ENCODE data around the gene FRYL. TPM values are rescaled to one million over a fixed set of nuclear protein-coding genes. Genes with fewer than 3 reads are reported as not detected.
"Not testable (repeated sequence)": the region's sequence is repeated elsewhere in the genome, so short reads cannot be mapped to it uniquely, and the experiment has no call there.

The FRYL gene
- total and polyA plus RNA-seq, 5 donors from 2014 or later, result 27.5 to 135 (median 34.0) TPM

DNA sequence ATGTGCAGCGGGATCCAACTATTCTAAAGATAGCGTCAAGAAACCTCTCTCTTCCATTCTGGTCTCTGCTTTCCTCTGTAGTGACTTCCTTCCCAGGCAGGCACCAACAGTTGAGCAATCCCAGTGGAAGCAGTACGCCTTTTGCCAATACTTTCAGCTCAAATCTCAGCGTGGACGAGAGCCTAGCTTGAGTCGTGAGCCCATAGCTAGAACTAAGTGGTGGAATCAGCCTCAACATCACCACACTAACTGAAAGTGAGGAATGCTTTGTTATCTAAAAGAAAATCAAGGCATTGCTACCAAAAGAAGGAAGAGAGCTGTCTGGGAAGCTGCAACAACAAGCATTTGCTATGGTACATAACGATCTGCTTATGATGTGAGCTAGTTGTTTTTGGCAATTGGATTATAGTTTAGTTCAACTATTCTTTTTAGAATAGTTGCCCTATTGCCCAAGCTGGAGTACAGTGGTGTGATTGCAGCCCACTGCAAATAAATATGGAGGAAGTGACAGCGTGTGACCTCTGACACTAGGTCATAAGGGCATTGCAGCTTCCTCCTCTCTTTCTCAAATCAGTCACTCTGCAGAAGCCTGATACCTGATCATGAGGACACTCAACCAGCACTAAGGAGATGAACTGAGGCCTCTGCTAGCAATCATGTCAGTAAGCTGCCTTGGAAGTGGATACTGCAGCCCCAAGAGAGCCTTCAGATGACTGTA, 24.7 kb upstream of the FRYL start:
- peak overlapping the region in 1 of 3 donors; percentile 44 for H3K27ac Mint-ChIP-seq
- H3K9me3 ChIP-seq (ENCODE audit: control insufficient read depth in 2 of 2, low read length in 2 of 2), result no peaks in the 10 kb centered on the region
- DNase-seq (no peak), ATAC-seq (ENCODE audit: low read depth in 2 of 2) (no peak)
- H3K36me3 Mint-ChIP-seq, result no peaks in the 10 kb centered on the region
- peaks cover 23% of the 10 kb centered on the region for H3K27me3 Mint-ChIP-seq
- no peaks in the 10 kb centered on the region for H3K4me1 ChIP-seq (ENCODE audit: control insufficient read depth, insufficient read depth, low read length, poor library complexity, severe bottlenecking)
- no peaks in the 10 kb centered on the region for H3K27me3 ChIP-seq (ENCODE audit: control insufficient read depth, insufficient read depth, low read length)
- H3K27ac ChIP-seq (ENCODE audit: insufficient read depth, low read length, poor library complexity, severe bottlenecking), result no peak overlapping the region
- no peak overlapping the region for H3K4me3 ChIP-seq (ENCODE audit: low read depth, low read length)
- peaks cover 0 to 3% (median 0%) of the 10 kb centered on the region in 7 donors for H3K9me3 Mint-ChIP-seq
- no peak overlapping the region for H3K4me3 Mint-ChIP-seq
- no peaks in the 10 kb centered on the region for H3K36me3 ChIP-seq (ENCODE audit: control insufficient read depth, insufficient read depth, low read length)
- H3K4me1 Mint-ChIP-seq, result peaks cover 0 to 5% (median under 1%) of the 10 kb centered on the region in 4 donors

GRCh38 chr4:48801016-48801715, 21.1 kb upstream of the FRYL start:
- ATAC-seq (ENCODE audit: low read depth in 2 of 2), result no peak
- Mint-ChIP-seq H3K27me3 (peaks cover 21% of the 10 kb centered on the region), H3K36me3 (no peaks in the 10 kb centered on the region), H3K9me3 (peaks cover 0 to 1% (median 0%) of the 10 kb centered on the region in 7 donors), H3K4me3 (no peak overlapping the region), H3K27ac (no peak overlapping the region), H3K4me1 (peaks cover 0 to 4% (median 0%) of the 10 kb centered on the region in 4 donors)
- DNase-seq, result no peak
- peaks cover 2% of the 10 kb centered on the region for H3K27me3 ChIP-seq (ENCODE audit: control insufficient read depth, insufficient read depth, low read length)
- no peak overlapping the region for H3K4me3 ChIP-seq (ENCODE audit: low read depth, low read length)
- no peak overlapping the region for H3K27ac ChIP-seq (ENCODE audit: insufficient read depth, low read length, poor library complexity, severe bottlenecking)
- H3K36me3 ChIP-seq (ENCODE audit: control insufficient read depth, insufficient read depth, low read length), result no peaks in the 10 kb centered on the region
- no peaks in the 10 kb centered on the region for H3K9me3 ChIP-seq (ENCODE audit: control insufficient read depth in 2 of 2, low read length in 2 of 2)
- H3K4me1 ChIP-seq (ENCODE audit: control insufficient read depth, insufficient read depth, low read length, poor library complexity, severe bottlenecking), result no peaks in the 10 kb centered on the region

GRCh38 chr4:48800155-48800554, 20.1 kb upstream of the FRYL start:
- H3K4me1 ChIP-seq (ENCODE audit: control insufficient read depth, insufficient read depth, low read length, poor library complexity, severe bottlenecking); ATAC-seq (ENCODE audit: low read depth in 2 of 2); H3K4me1 Mint-ChIP-seq; H3K27ac ChIP-seq (ENCODE audit: insufficient read depth, low read length, poor library complexity, severe bottlenecking); DNase-seq; H3K27me3 ChIP-seq (ENCODE audit: control insufficient read depth, insufficient read depth, low read length); H3K4me3 ChIP-seq (ENCODE audit: low read depth, low read length); H3K4me3 Mint-ChIP-seq; H3K36me3 ChIP-seq (ENCODE audit: control insufficient read depth, insufficient read depth, low read length); H3K9me3 Mint-ChIP-seq; H3K36me3 Mint-ChIP-seq; H3K9me3 ChIP-seq (ENCODE audit: control insufficient read depth in 2 of 2, low read length in 2 of 2): not testable (repeated sequence)
- Mint-ChIP-seq H3K27ac (peak overlapping the region in 1 of 3 donors; percentile 21), H3K27me3 (peaks cover 21% of the 10 kb centered on the region)

GRCh38 chr4:48799157-48799556, 19.1 kb upstream of the FRYL start:
- Histone ChIP-seq H3K4me1 (ENCODE audit: control insufficient read depth, insufficient read depth, low read length, poor library complexity, severe bottlenecking) (no peaks in the 10 kb centered on the region), H3K27me3 (ENCODE audit: control insufficient read depth, insufficient read depth, low read length) (peaks cover 2% of the 10 kb centered on the region), H3K27ac (ENCODE audit: insufficient read depth, low read length, poor library complexity, severe bottlenecking) (no peak overlapping the region), H3K4me3 (ENCODE audit: low read depth, low read length) (no peak overlapping the region), H3K9me3 (ENCODE audit: control insufficient read depth in 2 of 2, low read length in 2 of 2) (no peaks in the 10 kb centered on the region), H3K36me3 (ENCODE audit: control insufficient read depth, insufficient read depth, low read length) (no peaks in the 10 kb centered on the region)
- Mint-ChIP-seq H3K27ac (no peak overlapping the region), H3K4me3 (no peak overlapping the region), H3K27me3 (peaks cover 23% of the 10 kb centered on the region), H3K4me1 (peaks cover 0 to 4% (median 0%) of the 10 kb centered on the region in 4 donors), H3K9me3 (peaks cover 0 to 1% (median 0%) of the 10 kb centered on the region in 7 donors), H3K36me3 (no peaks in the 10 kb centered on the region)
- no peak for ATAC-seq (ENCODE audit: low read depth in 2 of 2)
- no peak for DNase-seq

DNA sequence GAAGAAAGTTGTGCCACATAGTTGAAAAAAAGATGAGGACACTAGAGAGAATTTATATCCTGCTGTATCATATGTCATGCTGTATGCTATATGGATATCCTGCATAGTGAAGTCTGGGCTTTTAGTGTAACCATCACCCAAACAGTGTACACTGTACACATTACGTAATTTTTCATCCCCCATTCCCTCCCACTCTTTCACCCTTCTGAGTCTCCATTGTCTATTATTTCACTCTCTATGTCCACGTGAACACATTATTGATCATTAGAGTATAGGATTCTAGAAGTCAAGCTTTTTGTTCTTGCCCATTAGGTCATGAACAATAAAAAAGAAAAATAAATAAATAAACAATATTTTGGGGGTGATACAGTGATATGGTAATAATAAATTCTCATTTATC, 18.0 kb upstream of the FRYL start:
- peaks cover 2% of the 10 kb centered on the region for H3K27me3 ChIP-seq (ENCODE audit: control insufficient read depth, insufficient read depth, low read length)
- H3K9me3 Mint-ChIP-seq, result peaks cover 0 to 1% (median 0%) of the 10 kb centered on the region in 7 donors
- no peak overlapping the region for H3K27ac Mint-ChIP-seq

DNA sequence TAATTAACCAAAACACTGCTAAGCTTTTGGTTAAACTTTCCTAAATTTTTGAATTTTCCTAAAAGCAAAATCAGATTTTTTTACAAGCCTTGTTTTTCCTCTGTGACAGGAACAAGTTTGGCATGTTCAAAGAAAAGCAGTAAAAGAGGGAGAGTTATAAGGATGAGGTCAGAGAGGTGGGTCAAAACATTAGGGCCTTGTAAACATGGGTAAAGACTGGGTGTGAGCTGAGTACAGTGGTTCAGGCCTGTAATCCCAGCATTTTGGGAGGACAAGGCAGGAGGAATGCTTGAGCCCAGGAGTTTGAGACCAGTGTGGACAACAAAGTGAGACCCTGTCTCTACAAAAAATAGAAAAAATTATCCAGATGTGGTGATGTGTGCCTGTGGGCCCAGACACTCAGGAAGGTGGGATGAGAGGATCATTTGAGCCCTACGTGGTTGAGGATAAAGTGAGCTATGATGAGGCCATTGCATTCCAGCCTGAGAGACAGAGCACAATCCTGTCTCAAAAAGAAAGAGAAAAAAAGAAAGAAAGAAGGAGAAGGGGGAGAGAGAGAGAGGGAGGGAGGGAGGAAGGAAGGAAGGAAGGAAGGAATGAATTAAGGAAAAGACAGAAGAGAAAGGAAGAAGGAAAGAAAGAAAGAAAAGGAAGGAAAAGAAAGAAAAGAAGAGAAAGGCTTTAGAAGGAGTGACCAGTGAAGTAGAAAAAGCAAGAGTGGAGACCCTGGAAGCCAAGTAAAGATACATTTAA, 17.0 kb upstream of the FRYL start:
- Histone ChIP-seq H3K27me3 (ENCODE audit: control insufficient read depth, insufficient read depth, low read length) (peaks cover 2% of the 10 kb centered on the region), H3K9me3 (ENCODE audit: control insufficient read depth in 2 of 2, low read length in 2 of 2) (no peaks in the 10 kb centered on the region), H3K27ac (ENCODE audit: insufficient read depth, low read length, poor library complexity, severe bottlenecking) (no peak overlapping the region), H3K4me3 (ENCODE audit: low read depth, low read length) (no peak overlapping the region), H3K36me3 (ENCODE audit: control insufficient read depth, insufficient read depth, low read length) (no peaks in the 10 kb centered on the region), H3K4me1 (ENCODE audit: control insufficient read depth, insufficient read depth, low read length, poor library complexity, severe bottlenecking) (no peaks in the 10 kb centered on the region)
- Mint-ChIP-seq H3K9me3 (peaks cover 0 to 1% (median 0%) of the 10 kb centered on the region in 7 donors), H3K4me1 (peaks cover 0 to 4% (median 0%) of the 10 kb centered on the region in 4 donors), H3K27me3 (peaks cover 26% of the 10 kb centered on the region), H3K27ac (no peak overlapping the region), H3K4me3 (no peak overlapping the region), H3K36me3 (no peaks in the 10 kb centered on the region)
- ATAC-seq (ENCODE audit: low read depth in 2 of 2) (no peak), DNase-seq (no peak)

More for the DNA sequence above, 18.0 kb upstream of the FRYL start:
- DNase-seq, result no peak
- peaks cover 0 to 4% (median 0%) of the 10 kb centered on the region in 4 donors for H3K4me1 Mint-ChIP-seq
- Histone ChIP-seq H3K4me3 (ENCODE audit: low read depth, low read length) (no peak overlapping the region), H3K9me3 (ENCODE audit: control insufficient read depth in 2 of 2, low read length in 2 of 2) (no peaks in the 10 kb centered on the region), H3K4me1 (ENCODE audit: control insufficient read depth, insufficient read depth, low read length, poor library complexity, severe bottlenecking) (no peaks in the 10 kb centered on the region), H3K36me3 (ENCODE audit: control insufficient read depth, insufficient read depth, low read length) (no peaks in the 10 kb centered on the region), H3K27ac (ENCODE audit: insufficient read depth, low read length, poor library complexity, severe bottlenecking) (no peak overlapping the region)
- H3K4me3 Mint-ChIP-seq, result no peak overlapping the region
- H3K36me3 Mint-ChIP-seq, result no peaks in the 10 kb centered on the region
- peaks cover 26% of the 10 kb centered on the region for H3K27me3 Mint-ChIP-seq
- no peak for ATAC-seq (ENCODE audit: low read depth in 2 of 2)

DNA sequence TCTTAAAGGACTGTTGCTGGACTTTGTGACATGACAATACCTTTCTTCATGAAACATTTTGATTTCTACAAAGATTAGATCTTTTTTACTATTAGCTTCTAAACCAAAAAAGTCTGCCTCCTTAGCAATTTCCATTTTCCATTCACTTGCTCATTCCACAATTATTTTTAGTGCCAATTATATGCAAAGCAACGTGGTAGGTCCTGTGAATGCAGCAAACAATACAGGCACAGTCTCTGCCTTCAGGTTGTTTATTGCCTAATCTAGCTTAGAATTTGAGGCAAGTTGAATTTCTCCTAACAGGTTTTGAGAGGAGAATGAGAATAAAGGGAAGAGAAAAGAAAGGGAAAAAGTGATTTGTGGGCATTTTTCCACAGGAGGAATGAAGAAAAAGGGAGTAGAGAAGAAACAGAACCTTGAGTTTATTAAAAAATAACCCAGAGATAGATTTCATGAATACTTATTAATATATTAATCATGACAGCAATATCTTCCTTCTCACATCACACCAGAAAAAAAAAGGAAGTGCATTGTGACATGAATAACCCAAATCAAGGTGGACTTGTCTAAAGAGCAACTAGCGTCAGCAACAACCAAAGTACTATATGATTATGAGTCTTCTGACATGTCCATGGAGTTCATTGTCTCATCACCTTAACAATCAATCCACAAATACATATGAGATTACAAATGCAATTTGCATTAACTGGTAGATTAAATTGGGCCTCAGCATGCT, 16.3 kb upstream of the FRYL start:
- Histone ChIP-seq H3K36me3 (ENCODE audit: control insufficient read depth, insufficient read depth, low read length) (no peaks in the 10 kb centered on the region), H3K27ac (ENCODE audit: insufficient read depth, low read length, poor library complexity, severe bottlenecking) (no peak overlapping the region), H3K27me3 (ENCODE audit: control insufficient read depth, insufficient read depth, low read length) (peaks cover 2% of the 10 kb centered on the region), H3K4me3 (ENCODE audit: low read depth, low read length) (no peak overlapping the region), H3K9me3 (ENCODE audit: control insufficient read depth in 2 of 2, low read length in 2 of 2) (no peaks in the 10 kb centered on the region), H3K4me1 (ENCODE audit: control insufficient read depth, insufficient read depth, low read length, poor library complexity, severe bottlenecking) (no peaks in the 10 kb centered on the region)
- no peak overlapping the region for H3K4me3 Mint-ChIP-seq
- DNase-seq (no peak), ATAC-seq (ENCODE audit: low read depth in 2 of 2) (no peak)
- H3K9me3 Mint-ChIP-seq, result peaks cover 0 to 1% (median 0%) of the 10 kb centered on the region in 7 donors
- peaks cover 0 to 4% (median 0%) of the 10 kb centered on the region in 4 donors for H3K4me1 Mint-ChIP-seq
- no peaks in the 10 kb centered on the region for H3K36me3 Mint-ChIP-seq
- no peak overlapping the region for H3K27ac Mint-ChIP-seq
- peaks cover 22% of the 10 kb centered on the region for H3K27me3 Mint-ChIP-seq
